Upper lobe of right lung (tissue), 1 donor: ENCODE measurements around the gene TMEM40. TPM values are rescaled to one million over a fixed set of nuclear protein-coding genes. Genes with fewer than 3 reads are reported as not detected.
"Not testable (repeated sequence)": the region's sequence is repeated elsewhere in the genome, so short reads cannot be mapped to it uniquely, and the experiment has no call there.

ENCODE experiments used
- ATAC-seq: fragments of 200-7000 bp; cut with Tn5 transposase; one replicate; pipeline ENCODE4 v1.9.1; 2020; ENCODE audit warnings: mild to moderate bottlenecking, moderate library complexity
- DNase-seq: peaks from one replicate; pipeline ENCODE4 v3.0.0-alpha.2; 2020
- H3K27ac ChIP-seq: fragments of 200-600 bp; one replicate; pipeline ENCODE4 v1.8.0; 2022
- H3K27me3 ChIP-seq: fragments of 200-600 bp; one replicate; pipeline ENCODE4 v1.8.0; 2022; ENCODE audit warnings: mild to moderate bottlenecking
- H3K36me3 ChIP-seq: fragments of 200-600 bp; one replicate; pipeline ENCODE4 v1.8.0; 2022
- H3K4me1 ChIP-seq: fragments of 200-600 bp; one replicate; pipeline ENCODE4 v1.8.0; 2022
- H3K4me3 ChIP-seq: fragments of 200-600 bp; one replicate; pipeline ENCODE4 v1.8.0; 2022; ENCODE audit warnings: mild to moderate bottlenecking
- H3K9me3 ChIP-seq: fragments of 200-600 bp; one replicate; pipeline ENCODE4 v1.8.0; 2022
- intact Hi-C: fragments of 100-400 bp; cut with DNase I; formaldehyde crosslinking; loops from one replicate; pipeline ENCODE4 v1.11.0; 2022
- total RNA-seq: library from RNA; stranded (reverse); fragmentation: NEBNext Ultra II Directional; extraction: Animal tissue kit (Norgen Biotek cat#: 25700); gene quantifications from one replicate; pipeline ENCODE4 v1.2.1, GENCODE V29; 2021
- TF ChIP-seq, protein P1 (sequence below): fragments of 200-600 bp; IDR thresholded peaks from one replicate; pipeline ENCODE4 v1.8.0; 2022; ENCODE audit warnings: antibody characterized with exemption
- donor health status: DM: no; HTN: yes; CAD: no; lungs with severe emphysema.

TMEM40 gene
- total RNA-seq, 1 donor from 2014 or later: not detected

DNA sequence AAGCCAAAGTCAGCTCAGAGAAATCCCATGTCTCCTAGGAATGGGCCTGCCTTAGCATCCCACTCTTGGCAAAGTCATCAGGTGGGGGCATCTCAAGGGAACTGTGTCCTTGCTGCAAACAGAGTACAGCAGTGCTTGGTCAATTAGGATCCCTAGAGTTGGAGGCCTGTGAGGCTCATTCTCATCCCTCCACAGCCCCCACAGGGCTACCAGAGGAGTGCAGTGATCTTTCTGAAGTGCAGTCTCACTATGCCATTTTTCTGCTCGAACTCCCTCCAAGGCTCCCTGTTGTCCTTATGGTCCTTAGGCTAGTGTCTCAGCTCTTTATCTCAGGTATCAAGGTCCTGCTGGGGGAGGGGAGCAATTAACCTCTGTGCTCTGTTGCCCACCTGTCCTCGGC, 31.1 kb downstream of the TMEM40 start:
- DNase-seq (no peak), ATAC-seq (peak; percentile 13)
- intact Hi-C loops: no loop called here
- no peaks in the 10 kb centered on the region for H3K4me1 ChIP-seq
- TF ChIP-seq, protein P1, sequence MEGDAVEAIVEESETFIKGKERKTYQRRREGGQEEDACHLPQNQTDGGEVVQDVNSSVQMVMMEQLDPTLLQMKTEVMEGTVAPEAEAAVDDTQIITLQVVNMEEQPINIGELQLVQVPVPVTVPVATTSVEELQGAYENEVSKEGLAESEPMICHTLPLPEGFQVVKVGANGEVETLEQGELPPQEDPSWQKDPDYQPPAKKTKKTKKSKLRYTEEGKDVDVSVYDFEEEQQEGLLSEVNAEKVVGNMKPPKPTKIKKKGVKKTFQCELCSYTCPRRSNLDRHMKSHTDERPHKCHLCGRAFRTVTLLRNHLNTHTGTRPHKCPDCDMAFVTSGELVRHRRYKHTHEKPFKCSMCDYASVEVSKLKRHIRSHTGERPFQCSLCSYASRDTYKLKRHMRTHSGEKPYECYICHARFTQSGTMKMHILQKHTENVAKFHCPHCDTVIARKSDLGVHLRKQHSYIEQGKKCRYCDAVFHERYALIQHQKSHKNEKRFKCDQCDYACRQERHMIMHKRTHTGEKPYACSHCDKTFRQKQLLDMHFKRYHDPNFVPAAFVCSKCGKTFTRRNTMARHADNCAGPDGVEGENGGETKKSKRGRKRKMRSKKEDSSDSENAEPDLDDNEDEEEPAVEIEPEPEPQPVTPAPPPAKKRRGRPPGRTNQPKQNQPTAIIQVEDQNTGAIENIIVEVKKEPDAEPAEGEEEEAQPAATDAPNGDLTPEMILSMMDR: no peak
- H3K27me3 ChIP-seq: no peaks in the 10 kb centered on the region
- no peaks in the 10 kb centered on the region for H3K9me3 ChIP-seq
- no peak overlapping the region for H3K27ac ChIP-seq
- H3K36me3 ChIP-seq: no peaks in the 10 kb centered on the region
- H3K4me3 ChIP-seq: no peak overlapping the region

DNA sequence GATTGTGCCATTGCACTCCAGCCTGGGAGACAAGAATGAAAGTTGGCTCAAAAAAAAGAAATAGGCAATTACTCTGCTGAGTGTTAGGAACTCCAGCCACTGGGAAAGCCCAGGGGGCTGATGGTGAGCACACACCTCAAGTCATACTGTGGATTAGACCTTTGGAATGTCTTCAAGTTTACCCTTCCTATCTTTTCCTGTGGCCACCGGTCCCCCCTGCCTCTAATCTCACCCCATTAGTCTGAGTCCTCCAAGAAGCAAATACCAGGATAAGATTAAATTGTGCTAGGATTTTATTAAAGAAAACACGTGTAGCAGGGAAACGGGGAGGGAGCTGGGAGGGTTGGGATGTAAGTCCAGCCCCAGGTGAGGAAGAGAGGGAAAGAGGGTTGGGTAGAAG, 31.6 kb downstream of the TMEM40 start:
- Histone ChIP-seq H3K27ac (no peak overlapping the region), H3K4me3 (no peak overlapping the region), H3K4me1 (no peaks in the 10 kb centered on the region), H3K27me3 (no peaks in the 10 kb centered on the region), H3K9me3 (no peaks in the 10 kb centered on the region), H3K36me3 (no peaks in the 10 kb centered on the region)
- no peak for DNase-seq
- ATAC-seq: no peak
- TF ChIP-seq, protein P1: no peak
- intact Hi-C loops: no loop called here

DNA sequence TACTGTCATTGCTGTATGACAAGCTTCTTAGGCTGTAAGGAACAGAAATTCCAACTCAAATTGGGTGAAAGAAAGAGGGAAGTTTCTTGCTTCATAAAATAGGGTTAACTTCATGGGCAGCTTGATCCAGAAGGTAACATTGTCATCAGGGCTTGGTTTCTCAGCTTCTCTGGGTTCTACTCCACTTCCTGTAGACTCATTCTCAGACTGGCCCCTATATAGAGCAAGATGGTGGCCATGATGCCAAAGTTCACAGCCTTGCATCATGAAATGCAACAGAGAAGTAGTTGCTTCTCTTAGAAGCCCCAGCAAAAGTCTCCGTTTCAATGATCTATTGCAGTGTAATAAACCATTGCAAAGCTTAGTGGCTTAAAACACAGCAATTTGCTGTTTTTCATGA, 33.6 kb downstream of the TMEM40 start:
- TF ChIP-seq, protein P1: no peak
- intact Hi-C loops: no loop called here
- ATAC-seq: no peak

DNA sequence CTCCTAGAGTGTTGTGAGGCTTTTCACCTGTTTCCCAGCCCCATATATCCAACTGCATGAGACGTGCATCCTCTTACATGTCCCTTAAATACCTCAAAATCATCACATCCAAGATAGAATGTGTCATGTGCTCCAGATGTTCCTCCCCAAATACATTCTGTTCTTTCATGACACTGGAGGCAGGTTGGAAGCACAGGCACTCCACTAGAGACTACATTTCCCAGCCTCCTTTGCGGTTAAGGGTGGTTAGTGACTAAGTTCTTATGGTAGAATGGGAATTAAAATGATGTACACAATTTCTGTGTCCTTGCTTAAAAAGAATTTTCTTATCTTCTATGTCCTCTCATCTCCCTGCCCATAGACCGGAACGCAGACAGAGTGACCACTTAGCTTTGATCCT, 34.3 kb downstream of the TMEM40 start:
- Histone ChIP-seq H3K4me3 (no peak overlapping the region), H3K27me3 (no peaks in the 10 kb centered on the region), H3K4me1 (peaks cover 6% of the 10 kb centered on the region), H3K27ac (no peak overlapping the region), H3K36me3 (no peaks in the 10 kb centered on the region), H3K9me3 (no peaks in the 10 kb centered on the region)
- ATAC-seq: no peak
- TF ChIP-seq, protein P1: no peak
- no peak for DNase-seq
- intact Hi-C loops: no loop called here

More for the DNA sequence above, 33.6 kb downstream of the TMEM40 start:
- no peaks in the 10 kb centered on the region for H3K9me3 ChIP-seq
- H3K27ac ChIP-seq: no peak overlapping the region
- H3K27me3 ChIP-seq: no peaks in the 10 kb centered on the region
- H3K36me3 ChIP-seq: no peaks in the 10 kb centered on the region
- no peak overlapping the region for H3K4me3 ChIP-seq
- H3K4me1 ChIP-seq: no peaks in the 10 kb centered on the region
- no peak for DNase-seq

DNA sequence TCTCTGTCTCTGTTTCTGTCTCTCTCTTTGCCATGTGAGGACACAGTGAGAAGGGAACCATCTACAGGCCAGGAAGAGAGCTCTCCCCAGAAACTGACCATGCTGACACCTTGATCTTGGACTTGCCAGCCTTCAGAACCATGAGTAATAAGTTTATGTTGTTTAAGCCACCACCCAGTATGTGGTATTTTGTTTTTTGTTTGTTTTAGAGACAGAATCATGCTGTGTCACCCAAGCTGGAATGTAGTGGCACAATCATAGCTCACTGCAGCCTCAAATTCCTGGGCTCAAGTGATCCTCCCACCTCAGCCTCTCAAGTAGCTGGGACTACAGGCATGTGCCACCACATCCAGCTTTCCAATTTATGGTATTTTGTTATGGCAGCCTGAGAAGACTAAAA, 35.7 kb downstream of the TMEM40 start:
- H3K36me3 ChIP-seq, H3K4me3 ChIP-seq, intact Hi-C loops, H3K27me3 ChIP-seq, H3K27ac ChIP-seq, H3K4me1 ChIP-seq, ATAC-seq, DNase-seq, H3K9me3 ChIP-seq: not testable (repeated sequence)

DNA sequence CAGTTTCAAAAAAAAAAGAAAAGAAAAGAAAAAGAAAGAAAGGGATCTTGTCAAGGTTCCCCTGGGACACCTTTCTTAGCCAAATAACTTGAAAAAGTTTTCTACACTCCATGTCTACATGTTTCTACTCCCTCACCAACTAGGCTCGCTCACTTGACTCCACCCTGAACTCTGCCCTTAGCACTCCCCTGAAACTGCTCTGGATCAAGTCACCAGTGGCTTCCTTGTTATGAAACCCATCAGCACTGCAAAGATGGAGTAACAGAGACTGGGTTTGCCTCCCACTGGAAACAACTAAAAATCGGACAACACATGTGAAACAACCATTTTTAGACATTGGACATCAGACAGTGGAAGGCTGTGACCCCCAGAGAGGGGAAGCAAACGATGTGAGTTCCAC, 36.8 kb downstream of the TMEM40 start:
- H3K27me3 ChIP-seq: no peaks in the 10 kb centered on the region
- no peak overlapping the region for H3K4me3 ChIP-seq
- DNase-seq: no peak
- peaks cover 8% of the 10 kb centered on the region for H3K4me1 ChIP-seq
- ATAC-seq: peak; percentile 23
- H3K9me3 ChIP-seq: no peaks in the 10 kb centered on the region
- intact Hi-C loops: no loop called here
- no peaks in the 10 kb centered on the region for H3K36me3 ChIP-seq
- H3K27ac ChIP-seq: no peak overlapping the region
- TF ChIP-seq, protein P1: no peak
